ENCODE results near the gene TMEM168. TPM values are rescaled to one million over a fixed set of nuclear protein-coding genes. Genes with fewer than 3 reads are reported as not detected.
"Not testable (repeated sequence)": the region's sequence is repeated elsewhere in the genome, so short reads cannot be mapped to it uniquely, and the experiment has no call there.

The TMEM168 gene
- total RNA-seq, result 10 to 100 TPM; 46.5 to 49.3 TPM
- long read RNA-seq, full-length matches to known transcripts, result 66 of 81 reads
- long read RNA-seq, partial matches to known transcripts, result 5 of 81 reads
- long read RNA-seq, other reads (novel, unspliced or antisense), result 10 of 81 reads

- intact Hi-C loops (cut with DNase I, micrococcal nuclease), result no loop called here
- peak; percentile 91 for ATAC-seq
- DNase-seq, result peak; percentile 87 to 93
Measured at GRCh38 chr7:112789817-112790585, at the start of gene TMEM168. Gene TMEM168, minus strand, starts transcription at chr7:112790393. Its CDS starts 5,568 bp downstream, at chr7:112784825.

- ATAC-seq; DNase-seq; intact Hi-C loops (cut with DNase I, micrococcal nuclease): not testable (repeated sequence)
Measured at GRCh38 chr7:112835928-112836327, 45.7 kb upstream of the TMEM168 start.

- ATAC-seq, result no peak
Measured at GRCh38 chr7:112833082-112833481, 42.9 kb upstream of the TMEM168 start.

GRCh38 chr7:112830769-112831168 lies 40.6 kb upstream of the TMEM168 start:
- DNase-seq (no peak), ATAC-seq (no peak)
- intact Hi-C loops (cut with DNase I, micrococcal nuclease), result no loop called here

More at GRCh38 chr7:112833082-112833481, 42.9 kb upstream of the TMEM168 start:
- intact Hi-C loops (cut with DNase I, micrococcal nuclease), result no loop called here
- no peak for DNase-seq

- DNase-seq (no peak), ATAC-seq (no peak)
- intact Hi-C loops (cut with DNase I, micrococcal nuclease), result no loop called here
Measured at GRCh38 chr7:112828696-112829095, 38.5 kb upstream of the TMEM168 start.

- DNase-seq (no peak), ATAC-seq (no peak)
- intact Hi-C loops (cut with DNase I, micrococcal nuclease), result no loop called here
Measured at GRCh38 chr7:112821345-112821744, 31.2 kb upstream of the TMEM168 start.

- ATAC-seq, result no peak
- no peak for DNase-seq
- intact Hi-C loops (cut with DNase I, micrococcal nuclease), result no loop called here
Measured at GRCh38 chr7:112819536-112819935, 29.3 kb upstream of the TMEM168 start.

- DNase-seq (no peak), ATAC-seq (no peak)
- intact Hi-C loops (cut with DNase I, micrococcal nuclease), result no loop called here
Measured at GRCh38 chr7:112806156-112806555, 16.0 kb upstream of the TMEM168 start.

GRCh38 chr7:112802406-112802805 lies 12.2 kb upstream of the TMEM168 start:
- no peak for DNase-seq
- intact Hi-C loops (cut with DNase I, micrococcal nuclease), result no loop called here
- no peak for ATAC-seq

GRCh38 chr7:112800486-112800885 lies 10.3 kb upstream of the TMEM168 start:
- no peak for ATAC-seq
- intact Hi-C loops (cut with DNase I, micrococcal nuclease), result no loop called here
- no peak for DNase-seq

- DNase-seq, result no peak
- intact Hi-C loops (cut with DNase I, micrococcal nuclease), result no loop called here
- ATAC-seq, result no peak
Measured at GRCh38 chr7:112799448-112800120, 9.4 kb upstream of the TMEM168 start.

GRCh38 chr7:112798274-112799159 lies 8.3 kb upstream of the TMEM168 start:
- DNase-seq (no peak), ATAC-seq (no peak)
- intact Hi-C loops (cut with DNase I, micrococcal nuclease), result no loop called here

- DNase-seq; ATAC-seq; intact Hi-C loops (cut with DNase I, micrococcal nuclease): not testable (repeated sequence)
Measured at GRCh38 chr7:112796552-112796951, 6.4 kb upstream of the TMEM168 start.

- ATAC-seq (no peak), DNase-seq (no peak)
- intact Hi-C loops (cut with DNase I, micrococcal nuclease), result no loop called here
Measured at GRCh38 chr7:112792441-112792840, 2.2 kb upstream of the TMEM168 start.

GRCh38 chr7:112791465-112792168 lies 1.4 kb upstream of the TMEM168 start:
- DNase-seq (no peak), ATAC-seq (no peak)
- intact Hi-C loops (cut with DNase I, micrococcal nuclease), result no loop called here

- peak; percentile 31 for ATAC-seq
- DNase-seq, result no peak
- intact Hi-C loops (cut with DNase I, micrococcal nuclease), result no loop called here
Measured at GRCh38 chr7:112790586-112791003, 402 bp upstream of the TMEM168 start.

GRCh38 chr7:112789453-112789816 lies 758 bp downstream of the TMEM168 start:
- intact Hi-C loops (cut with DNase I, micrococcal nuclease), result no loop called here
- DNase-seq (no peak), ATAC-seq (peak; percentile 0)

GRCh38 chr7:112788778-112789343 lies 1.3 kb downstream of the TMEM168 start:
- intact Hi-C loops (cut with DNase I, micrococcal nuclease), result no loop called here
- DNase-seq, result peak; percentile 34 to 38
- peak; percentile 65 for ATAC-seq
